Stimulated activated CD8-positive, alpha-beta memory T cell treated with anti-CD3 and anti-CD28 coated beads, Interleukin-7, amount 100 ng/mL, for 1 hour (primary cell): ENCODE measurements around the gene KRTAP10-7.
"Not testable (repeated sequence)": the region's sequence is repeated elsewhere in the genome, so short reads cannot be mapped to it uniquely, and the experiment has no call there.

ENCODE experiments used
- DNase-seq, 2 donors: peaks; one replicate each; pipeline ENCODE4 v3.0.0-alpha.2; 2020; ENCODE audit warnings: low read depth in 2 of 2

Gene KRTAP10-7

DNA sequence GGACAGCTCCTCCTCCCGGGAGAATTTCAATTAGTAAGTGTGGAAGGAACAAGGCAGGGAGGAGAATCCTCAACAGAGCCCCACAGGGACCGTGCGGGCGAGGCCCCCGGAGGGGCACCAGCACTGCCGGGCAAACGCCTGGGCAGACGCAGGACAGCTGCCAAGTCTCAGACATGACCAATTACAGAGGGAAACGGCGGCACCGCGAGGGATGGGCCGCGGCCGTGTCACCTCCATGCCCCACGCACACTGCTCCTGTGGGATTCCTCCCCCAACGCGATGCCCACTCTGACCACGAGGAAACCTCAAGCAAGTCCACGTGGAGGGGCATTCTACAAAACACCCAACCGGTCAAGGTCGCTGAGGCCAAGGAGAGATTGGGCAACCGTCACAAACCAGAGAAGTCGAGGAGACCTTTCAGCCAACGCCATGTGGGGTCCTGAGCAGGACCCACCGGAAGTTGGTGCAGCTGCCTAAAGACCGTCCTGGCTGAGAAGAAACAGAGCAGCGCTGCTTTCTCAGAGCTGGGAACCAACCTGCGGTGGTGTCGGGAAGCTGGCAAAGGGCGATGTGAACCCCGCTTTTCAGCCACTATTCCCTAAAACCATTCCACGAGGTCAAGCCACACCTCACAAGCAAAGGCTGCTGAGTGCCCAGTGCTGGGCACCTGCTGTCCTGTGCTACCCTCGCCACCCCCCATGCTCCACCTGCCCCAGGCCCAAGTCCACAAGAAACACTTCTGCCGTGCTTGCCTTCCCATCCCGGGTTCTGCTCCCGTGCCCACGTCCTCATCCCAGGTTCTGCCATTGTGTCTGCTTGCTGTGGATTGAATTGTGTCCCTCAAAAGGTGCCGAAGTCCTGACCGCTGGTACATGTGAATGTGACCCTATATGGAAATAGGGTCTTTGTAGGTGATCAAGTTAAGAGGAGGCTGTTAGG lies 28.3 kb upstream of the KRTAP10-7 start:
- DNase-seq = no peak

DNA sequence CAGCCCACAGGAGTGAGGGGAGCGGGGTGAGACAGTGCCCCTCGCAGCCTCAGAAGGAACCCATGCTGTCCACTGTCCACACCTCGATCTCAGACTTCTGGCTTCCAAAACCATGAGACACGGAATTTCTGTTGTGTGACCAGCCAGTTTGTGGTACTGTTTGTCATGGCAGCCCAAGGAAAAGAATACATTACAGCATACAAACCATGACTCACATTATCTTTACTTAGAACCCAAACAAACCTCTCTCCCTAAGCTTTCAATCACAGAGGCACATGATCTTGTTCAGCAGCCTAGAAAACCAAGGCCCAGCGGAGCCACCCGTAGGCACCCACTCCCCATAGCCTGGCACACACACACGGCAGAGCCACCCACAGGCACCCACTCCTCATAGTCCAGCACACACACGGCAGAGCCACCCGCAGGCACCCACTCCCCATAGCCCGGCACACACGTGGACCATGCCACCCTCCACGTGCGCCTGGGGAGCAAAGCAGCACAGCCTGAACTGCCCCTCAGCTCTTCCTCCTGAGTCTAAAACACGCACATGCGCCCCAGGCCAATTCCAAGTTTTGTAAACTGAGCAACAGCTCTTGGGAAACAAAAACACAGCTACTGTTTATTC lies 27.3 kb upstream of the KRTAP10-7 start:
- no peak for DNase-seq

DNA sequence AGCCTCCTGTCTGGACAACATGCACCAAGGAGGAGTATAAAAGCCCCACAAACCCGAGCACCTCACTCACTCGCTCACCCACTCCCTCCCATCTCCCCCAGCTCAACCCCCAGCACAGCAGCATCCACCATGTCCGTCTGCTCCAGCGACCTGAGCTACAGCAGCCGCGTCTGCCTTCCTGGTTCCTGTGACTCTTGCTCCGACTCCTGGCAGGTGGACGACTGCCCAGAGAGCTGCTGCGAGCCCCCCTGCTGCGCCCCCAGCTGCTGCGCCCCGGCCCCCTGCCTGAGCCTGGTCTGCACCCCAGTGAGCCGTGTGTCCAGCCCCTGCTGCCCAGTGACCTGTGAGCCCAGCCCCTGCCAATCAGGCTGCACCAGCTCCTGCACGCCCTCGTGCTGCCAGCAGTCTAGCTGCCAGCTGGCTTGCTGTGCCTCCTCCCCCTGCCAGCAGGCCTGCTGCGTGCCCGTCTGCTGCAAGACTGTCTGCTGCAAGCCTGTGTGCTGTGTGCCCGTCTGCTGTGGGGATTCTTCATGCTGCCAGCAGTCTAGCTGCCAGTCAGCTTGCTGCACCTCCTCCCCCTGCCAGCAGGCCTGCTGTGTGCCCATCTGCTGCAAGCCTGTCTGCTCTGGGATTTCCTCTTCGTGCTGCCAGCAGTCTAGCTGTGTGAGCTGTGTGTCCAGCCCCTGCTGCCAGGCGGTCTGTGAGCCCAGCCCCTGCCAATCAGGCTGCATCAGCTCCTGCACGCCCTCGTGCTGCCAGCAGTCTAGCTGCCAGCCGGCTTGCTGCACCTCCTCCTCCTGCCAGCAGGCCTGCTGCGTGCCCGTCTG lies 26.6 kb upstream of the KRTAP10-7 start, which contains the start of gene KRTAP10-4:
Gene KRTAP10-4 (plus strand): TSS at position 100 of the 827 bp plus-strand sequence. CDS start 30 bp downstream, at position 130.
- DNase-seq = not testable (repeated sequence)

DNA sequence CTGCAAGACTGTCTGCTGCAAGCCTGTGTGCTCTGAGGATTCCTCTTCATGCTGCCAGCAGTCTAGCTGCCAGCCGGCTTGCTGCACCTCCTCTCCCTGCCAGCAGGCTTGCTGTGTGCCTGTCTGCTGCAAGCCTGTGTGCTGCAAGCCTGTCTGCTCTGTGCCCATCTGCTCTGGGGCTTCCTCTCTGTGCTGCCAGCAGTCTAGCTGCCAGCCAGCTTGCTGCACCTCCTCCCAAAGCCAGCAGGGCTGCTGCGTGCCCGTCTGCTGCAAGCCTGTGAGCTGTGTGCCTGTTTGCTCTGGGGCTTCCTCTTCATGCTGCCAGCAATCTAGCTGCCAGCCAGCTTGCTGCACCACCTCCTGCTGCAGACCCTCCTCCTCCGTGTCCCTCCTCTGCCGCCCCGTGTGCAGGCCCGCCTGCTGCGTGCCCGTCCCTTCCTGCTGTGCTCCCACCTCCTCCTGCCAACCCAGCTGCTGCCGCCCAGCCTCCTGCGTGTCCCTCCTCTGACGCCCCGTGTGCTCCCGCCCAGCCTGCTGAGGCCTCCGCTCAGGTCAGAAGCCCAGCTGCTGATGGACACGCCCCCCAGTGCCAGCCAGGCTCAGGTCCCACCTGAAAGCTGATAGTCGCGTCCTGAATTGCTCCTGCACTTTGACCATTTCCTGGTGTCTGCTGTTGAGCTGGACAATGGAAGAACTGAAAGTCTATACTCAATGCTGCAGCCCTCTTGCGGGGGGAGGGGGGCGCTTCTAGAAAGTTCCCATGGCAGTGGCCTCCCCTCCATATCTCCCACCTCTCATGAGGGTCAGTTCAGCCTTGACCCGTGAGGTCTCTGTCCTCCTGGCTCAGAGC lies 25.7 kb upstream of the KRTAP10-7 start:
- no peak for DNase-seq

DNA sequence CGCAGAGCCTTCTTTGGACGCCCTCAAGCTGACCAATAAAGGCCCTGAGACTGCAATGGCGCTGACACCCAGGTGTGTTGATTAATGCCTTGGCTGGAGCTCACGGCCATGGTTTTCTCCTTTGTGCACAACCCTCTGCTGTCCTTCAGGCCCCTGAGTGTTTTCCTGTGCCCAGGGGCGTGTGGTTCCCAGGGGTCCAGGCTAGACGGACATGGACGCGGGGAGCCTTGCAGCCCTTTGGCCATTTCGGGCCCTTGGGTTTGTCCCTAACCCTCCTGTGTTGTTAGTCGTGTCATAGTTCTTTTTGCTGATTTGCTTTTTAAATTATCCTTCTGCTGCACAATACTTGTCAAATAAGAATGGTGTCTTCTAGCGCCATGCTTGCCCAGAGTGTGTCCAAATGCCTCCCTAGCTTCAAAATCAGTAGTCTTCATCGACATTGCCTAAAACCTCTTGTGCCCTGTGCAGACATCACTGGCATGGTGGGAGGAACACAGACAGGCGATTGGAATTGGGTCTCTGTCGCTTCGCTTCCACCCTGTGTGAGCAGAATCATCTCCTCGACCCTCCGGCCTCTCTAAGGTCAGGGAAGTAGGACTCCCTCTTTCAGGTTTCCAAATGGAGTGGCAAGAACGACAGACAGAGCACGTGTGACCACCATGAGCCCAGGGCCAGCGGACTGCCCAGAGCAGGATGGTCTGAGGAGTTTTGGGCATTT lies 24.9 kb upstream of the KRTAP10-7 start:
- DNase-seq = no peak

DNA sequence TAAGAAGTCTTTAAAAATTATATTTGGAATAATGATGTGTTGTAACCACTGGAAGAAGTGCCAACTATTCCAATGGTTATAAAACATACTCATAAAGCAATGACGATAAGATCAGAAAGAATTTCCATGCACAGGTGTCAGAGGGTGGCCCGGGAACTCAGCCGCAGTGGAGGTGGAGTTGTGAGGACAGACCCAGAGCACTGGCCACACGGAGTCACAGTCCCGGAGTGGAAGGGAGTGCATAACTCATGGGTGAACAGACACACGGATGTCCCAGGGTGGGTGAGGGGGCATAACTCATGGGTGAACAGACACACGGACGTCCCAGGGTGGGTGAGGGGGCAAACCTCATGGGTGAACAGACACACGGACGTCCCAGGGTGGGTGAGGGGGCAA lies 24.4 kb upstream of the KRTAP10-7 start:
- no peak for DNase-seq

DNA sequence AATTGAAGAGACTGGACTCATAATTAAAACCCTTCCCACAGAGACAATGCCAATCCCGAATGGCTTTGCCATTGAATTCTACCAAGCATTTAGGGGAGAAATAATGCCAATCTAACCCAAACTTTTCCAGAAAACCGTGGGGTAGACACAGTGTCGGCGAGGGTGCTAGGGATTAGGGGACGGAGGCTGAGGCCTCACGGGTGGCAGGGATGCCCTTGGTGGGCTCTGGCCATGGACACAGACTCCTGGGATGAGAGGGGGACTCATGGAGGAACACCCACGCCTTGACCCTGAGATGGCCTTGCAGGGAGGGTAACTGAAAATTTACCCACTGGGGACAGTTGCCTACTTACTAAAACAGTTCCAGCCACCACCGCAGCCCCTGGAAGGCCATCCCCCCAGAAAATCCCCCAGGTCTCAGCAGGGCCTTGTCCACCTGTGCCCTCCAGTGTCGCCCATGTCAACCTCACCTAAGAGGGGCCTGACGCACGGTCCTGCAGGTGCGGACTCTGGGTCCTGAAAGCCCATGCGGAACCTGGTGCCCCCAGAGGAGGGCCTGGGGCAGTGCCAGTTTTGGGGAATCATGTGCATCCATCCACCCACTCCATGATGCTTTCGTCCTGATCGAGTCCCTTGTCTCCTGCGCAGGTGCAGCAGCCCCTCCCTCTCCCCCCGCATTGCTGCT lies 21.9 kb upstream of the KRTAP10-7 start:
- DNase-seq = no peak

DNA sequence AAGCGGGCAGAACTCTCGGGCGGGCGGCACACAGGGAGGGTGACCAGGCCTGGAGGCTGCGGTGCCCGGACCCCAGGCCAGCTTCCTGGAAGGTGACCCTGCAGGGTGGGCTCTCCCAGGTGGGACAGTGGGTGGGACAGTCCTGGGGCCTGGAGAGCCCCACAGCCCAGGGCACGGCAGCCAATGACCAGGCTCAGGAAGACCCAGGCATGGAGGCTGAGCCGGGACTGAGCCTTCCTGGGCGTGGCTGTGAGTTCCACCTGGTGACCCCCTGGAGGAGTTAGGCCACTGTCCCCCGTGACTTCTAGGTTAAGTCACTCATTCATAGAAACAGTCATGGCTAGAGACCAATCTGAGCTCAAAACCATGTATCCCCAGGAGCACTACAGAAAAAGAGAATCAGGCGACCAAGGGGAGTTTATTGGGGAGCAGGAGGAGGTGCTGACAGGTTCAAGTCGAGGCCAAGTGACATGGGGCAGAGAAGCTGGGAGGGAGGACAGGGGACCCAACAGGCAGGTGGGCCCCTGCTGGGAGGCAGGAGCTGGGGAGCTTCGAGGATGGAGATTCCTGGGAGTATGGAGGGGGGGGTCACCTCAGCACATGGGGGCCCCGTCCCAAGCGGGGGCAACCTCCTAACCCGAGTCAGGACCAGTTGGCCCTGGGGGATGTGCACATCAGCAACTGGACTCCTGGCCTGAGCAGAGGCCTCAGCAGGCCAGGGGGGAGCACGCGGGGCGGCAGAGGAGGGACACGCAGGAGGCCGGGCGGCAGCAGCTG lies 21.2 kb upstream of the KRTAP10-7 start:
- DNase-seq = no peak

DNA sequence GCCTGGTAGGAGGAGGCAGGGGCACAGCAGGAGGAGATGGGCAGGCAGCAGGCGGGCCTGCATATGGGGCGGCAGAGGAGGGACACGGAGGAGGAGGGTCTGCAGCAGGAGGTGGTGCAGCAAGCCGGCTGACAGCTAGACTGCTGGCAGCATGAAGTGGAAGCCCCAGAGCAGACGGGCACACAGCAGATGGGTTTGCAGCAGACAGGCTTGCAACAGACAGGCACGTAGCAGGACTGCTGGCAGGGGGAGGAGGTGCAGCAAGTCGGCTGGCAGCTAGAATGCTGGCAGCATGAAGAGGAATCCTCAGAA lies 20.6 kb upstream of the KRTAP10-7 start:
- DNase-seq = no peak

DNA sequence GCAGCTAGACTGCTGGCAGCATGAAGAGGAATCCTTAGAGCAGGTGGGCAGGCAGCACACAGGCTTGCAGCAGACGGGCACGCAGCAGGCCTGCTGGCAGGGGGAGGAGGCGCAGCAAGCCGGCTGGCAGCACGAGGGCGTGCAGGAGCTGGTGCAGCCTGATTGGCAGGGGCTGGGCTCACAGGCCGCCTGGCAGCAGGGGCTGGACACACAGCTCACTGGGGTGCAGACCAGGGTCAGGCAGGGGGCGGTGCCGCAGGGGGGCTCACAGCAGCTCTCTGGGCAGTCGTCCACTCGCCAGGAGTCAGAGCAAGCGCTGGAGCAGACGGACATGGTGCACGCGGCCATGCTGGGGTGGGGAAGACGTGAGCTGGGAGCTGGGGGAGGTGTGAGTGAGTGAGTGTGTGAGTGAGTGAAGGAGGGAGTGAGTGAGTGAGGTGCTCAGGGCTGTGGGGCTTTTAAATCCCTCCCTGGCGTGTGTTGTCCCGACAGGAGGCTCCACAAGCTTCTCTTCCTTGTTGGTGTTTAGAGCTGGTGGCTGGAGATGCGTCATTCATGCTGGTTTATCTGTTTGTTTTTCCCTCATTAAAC lies 20.1 kb upstream of the KRTAP10-7 start, which contains the start of gene KRTAP10-5:
Gene KRTAP10-5 (minus strand): TSS at position 374 of the 591 bp plus-strand sequence. CDS start 26 bp downstream, at position 348.
- not testable (repeated sequence) for DNase-seq

DNA sequence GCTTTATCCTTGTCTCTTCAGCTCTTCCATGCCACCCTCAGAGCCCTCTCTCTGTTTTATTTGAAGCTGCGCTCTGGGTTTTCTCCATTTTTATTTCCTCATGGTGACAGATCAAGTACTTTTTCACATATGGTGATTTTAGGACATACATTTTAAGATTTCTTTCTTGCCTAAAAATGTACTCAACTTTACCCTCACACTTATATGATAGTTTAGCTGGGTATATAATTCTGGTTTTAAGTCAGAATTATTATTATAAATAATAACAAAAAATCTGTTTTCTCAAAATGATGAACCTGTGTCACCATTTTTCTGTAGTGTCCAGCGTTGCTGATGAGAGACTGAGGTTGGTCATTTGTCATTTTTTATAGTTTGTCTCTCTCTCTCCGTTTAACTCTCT lies 19.2 kb upstream of the KRTAP10-7 start:
- no peak for DNase-seq

DNA sequence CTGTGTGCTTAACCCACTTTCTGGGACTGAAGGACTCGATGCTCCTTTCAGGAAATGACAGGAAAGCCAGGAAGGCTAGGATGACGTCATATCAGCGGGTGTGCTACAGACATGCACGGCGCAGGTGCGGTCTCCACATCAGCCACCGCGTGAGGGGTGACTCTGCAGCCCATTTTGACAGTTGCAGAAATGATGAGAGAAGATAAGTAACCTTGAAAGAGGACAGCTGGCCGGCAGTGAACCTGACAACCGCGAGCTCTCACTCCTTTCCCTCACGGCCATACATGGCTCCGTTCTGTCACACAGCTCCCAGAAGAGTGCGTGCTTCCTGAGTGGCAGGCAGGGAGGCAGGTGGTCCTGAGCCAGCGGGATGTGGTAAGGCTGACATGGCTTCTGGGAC lies 18.3 kb upstream of the KRTAP10-7 start:
- DNase-seq = no peak

DNA sequence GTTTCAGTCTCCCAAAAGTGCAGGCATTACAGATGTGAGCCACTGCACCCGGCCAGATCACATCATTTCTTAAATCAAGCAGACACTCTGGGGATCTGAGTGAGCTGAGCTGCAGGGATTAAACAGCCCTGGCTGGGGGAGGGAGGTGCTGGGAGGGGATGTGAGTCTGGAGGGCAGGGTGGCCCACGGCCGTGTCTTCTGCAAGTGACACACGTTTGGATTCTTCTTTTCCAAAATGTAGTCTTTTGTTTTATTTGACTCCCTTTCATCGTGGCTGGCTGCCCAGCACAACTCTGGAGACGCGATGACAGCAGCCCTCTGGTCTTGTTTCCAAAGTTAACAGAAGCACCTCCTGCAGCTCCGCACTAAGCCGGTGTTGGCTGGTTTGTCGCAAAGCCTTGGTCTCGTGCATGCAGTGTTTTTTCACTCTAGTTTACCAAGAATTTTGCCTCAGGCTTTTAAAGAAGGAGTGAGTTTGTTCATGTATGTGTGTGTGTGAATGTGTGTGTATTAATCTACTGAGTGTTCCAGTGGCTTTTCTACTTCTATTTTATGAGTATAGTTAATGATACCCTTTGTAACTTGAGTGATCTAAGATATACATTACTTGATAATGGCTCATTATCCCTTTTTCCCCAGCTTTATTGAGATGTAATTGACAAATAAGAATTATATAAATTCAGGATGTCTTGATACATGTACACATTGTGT lies 17.2 kb upstream of the KRTAP10-7 start:
- DNase-seq = no peak

DNA sequence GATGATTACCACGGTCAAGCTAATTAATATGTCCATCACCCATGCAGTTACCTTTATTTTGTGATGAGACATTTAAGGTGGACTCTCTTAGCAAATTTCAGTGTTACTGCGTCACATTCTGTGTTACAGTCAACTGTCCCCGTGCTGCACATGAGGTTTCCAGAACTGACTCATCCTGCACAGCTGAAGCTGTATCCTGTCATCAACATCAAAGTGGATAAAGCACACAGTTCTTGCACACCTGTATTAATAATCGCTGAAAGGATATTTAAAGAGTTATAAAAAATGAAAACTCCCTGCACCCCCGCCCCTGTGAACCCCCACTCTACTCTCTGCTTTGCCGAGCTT lies 16.6 kb upstream of the KRTAP10-7 start:
- no peak for DNase-seq

DNA sequence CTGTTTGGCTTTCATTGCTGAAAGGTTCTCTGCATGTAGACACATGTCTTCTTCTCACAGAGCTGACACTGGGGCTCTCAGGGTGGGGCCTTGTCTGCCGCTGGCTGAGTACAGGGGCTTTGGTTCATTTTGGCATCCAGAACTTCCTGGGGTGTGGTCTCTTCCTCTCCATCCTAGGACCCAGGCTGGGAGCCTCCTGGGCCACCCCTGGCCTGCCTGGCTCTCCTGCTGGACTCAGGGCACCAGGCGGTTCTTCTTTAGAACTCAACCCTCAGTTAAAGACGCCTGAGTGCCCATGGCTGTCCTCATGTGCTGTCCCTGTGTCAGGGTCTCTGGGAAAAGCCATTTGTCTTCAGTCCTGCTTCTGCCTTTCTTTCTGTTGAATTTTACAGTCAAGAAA lies 14.5 kb upstream of the KRTAP10-7 start:
- no peak for DNase-seq

DNA sequence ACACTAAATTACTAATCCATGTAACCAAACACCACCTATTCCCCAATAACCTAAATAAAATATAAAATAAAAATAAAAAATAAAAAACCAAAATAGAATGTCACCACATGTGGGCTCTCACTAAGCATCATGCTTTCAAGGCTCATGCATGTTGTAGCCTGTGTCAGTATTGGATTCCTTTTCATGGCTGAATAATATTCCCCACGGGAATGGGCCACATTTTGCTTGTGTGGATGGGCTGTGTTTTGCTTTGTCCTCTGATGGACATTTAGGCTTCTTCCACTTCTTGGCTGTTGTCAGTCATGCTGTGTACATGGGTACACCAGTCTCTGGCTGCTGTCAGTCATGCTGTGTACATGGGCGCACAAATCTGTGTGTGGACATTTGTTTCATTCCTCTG lies 11.3 kb upstream of the KRTAP10-7 start:
- DNase-seq = no peak

DNA sequence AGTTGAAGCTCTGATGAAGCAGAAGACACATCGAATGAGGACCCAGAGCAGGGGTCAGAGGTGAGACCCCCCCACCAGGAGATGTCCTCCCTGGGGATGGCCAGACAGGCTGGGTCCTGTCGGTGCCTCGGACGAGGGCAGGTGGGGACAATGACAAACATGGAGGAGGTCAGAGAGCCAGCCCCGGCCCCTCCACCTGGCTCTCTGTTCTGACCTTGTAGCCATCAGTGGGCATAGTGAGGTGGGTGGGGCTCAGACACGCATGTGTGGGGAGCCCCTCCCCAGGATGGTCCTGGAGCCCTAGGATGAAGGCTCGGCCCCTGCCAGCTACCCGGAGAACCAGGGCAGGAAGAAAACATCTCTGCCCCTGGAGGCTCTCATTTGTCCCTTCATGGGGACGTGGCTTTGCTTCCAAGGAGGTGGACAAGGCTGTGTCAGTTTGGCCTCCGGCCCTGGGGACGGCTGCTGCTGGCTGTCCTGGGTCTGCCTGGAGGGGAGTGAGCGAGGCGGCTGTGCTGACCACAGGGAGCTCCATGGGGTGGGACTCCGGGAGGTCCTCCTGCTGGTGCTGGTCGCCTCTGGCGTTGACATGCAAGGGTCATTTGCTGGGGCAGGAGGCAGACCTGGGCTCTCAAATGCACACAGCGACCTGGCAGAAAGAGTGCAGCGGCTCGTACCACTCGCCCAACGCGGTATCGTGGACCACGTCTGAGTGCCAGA lies 10.7 kb upstream of the KRTAP10-7 start:
- DNase-seq = no peak

DNA sequence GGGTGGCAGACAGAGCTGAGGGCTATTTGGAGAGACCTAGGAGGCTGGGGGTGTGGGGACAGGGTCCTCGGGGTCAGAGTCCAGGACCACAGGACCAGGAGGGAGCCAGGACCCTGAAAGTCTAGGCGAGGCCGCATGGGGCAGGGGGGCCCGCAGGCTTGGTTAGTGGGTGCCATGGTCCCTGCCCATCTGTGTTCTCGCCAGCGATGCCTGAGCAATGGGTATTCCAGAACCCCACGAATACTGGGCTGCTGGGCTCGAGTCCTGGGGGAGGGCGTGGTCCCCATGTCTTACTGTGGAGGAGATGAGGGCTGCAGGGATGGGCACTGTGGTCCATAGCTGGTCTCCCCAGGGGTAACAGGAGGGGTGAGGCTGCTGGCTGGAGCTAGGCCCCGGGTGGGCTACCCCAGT lies 10.1 kb upstream of the KRTAP10-7 start:
- no peak for DNase-seq
